Activated CD4-positive, alpha-beta T cell treated with anti-CD3 and anti-CD28 coated beads, Interleukin-2, amount 50 U/mL, for 16 hours (primary cell): ENCODE measurements around the gene SPEM1.
A peak's percentile ranks its signal among the peaks of the same experiment; 100 is the strongest.

Experiments used
- DNase-seq: peaks from one replicate; pipeline ENCODE4 v3.0.0-alpha.2; 2020

SPEM1 gene

GRCh38 chr17:7403043-7403726 is 16.9 kb upstream of the SPEM1 start:
- DNase-seq: no peak

DNA sequence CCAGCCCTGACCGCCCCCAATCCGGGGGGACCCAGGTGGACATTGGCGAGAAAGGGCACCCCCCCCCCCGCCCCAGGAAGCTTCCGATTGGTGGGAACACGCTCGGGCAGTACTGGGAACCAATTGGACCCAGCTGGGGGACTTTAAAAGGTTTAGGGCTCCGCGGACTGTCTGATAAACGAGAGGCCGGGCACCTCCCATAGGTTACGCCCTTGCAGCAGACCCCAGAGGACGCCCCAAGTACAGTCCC is 16.5 kb upstream of the SPEM1 start:
- no peak for DNase-seq

DNA sequence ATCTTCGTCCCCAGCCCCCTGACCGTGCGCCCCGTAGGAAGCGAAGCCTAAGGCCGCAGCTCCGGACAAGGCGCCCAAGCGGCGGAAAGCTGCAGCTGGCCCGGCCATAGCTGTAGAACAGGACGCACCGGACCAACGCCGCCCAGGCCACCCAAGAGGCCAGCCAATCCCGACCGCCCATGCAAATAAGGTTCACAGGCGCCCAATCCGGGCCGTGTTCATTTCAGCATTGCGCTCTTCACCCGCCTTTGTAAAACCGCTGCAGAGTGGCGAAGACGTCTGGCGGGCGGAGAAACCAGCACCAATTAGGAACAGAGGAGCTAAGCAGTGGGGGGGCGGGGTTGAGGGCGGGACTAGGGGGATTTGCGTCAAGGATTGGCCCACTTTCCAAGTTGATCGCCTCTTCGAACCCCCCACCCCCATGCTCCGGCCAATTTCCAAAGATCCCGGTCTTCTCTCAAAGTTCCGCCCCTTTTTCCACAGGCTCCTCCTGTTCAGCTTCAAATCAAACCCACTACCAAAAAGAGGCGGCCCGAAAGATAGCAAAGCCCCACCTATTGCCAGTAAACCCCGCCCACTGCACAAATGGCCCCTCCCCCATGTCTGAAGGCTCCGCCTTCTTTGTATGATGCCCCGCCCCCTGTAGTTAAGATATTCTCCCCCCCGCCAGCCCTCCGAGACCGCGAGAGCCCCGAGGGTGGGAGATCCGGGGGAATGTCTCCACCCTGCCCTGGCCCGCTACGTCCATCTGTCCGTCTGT is 16.0 kb upstream of the SPEM1 start, which contains the start of gene TMEM256:
TMEM256 (minus strand) TSS at position 121 of the 760 bp plus-strand sequence; CDS start at position 108, 13 bp downstream.
- peak; percentile 97 for DNase-seq

GRCh38 chr17:7404737-7405349 is 15.3 kb upstream of the SPEM1 start:
- DNase-seq: no peak

DNA sequence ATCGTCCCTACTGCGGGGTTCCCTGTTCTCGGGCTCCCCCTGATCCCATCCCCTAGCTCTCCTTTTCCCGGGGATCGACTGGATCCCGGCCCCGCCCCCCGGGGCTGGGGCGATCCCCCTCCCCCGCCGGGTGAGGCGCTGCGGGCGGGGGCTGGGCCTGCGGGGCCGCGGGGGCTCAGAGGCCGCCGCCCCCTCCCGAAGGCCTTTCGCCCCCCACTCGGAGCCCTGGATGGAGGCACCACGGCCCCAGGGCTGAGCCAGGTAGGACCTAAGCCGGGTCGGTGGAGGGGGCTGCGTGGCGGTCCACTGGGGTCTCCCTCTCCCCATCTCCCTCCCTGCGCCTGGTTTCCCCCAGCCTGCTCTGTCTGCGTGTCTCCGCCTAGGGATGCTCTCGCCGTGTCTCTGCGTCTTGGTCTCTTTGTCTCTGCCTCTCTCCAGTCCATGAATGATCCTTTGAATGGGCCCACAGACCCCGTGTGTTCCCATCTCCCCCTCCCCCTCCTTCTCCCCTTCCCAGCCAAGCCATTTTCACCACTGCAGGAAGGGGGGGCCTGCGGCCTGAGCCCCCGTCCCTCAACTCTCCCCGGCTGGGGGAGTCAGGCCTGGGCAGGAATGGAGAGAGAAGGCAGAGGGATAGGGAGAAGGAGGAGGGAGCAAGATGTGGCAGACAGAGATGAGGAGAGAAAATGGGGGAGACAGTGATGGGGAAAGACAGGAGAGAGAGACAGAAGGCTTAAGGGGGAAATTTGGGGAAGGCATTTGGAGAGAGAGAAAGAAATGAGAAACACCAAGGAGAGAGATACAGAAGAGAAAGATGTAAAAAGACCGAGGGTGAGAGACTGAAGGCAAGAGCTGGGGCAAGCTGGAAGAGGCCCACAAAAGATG is 14.5 kb upstream of the SPEM1 start:
- no peak for DNase-seq

DNA sequence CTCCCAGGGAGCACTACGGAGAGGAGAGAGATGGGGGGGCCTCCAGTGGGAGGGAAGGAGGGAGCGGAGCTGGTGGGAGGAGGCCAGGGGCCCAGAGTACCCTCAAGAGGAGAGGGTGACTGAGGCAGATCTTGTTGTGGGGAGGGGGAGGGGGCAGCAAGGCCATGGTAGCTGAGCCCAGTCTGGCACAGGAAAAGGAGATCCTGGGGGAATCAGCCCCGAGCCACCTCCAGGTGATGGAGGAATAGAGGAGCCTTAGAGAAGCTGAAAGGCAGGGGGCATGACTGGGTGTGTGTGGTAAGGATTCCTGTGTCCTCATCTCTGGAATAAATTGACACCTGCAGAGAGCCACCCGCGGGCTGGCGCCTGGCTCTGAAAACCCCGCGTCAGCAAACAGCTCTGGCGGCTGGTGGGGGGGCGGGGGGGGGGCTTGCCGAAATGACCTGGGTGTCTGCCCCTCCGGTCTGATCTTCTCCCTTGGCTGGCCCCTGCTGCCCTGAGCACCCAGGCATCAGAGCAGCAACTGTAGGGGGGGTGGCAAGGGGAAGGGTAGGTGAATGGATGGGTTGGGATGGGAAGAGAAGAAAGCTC is 13.8 kb upstream of the SPEM1 start:
- no peak for DNase-seq

DNA sequence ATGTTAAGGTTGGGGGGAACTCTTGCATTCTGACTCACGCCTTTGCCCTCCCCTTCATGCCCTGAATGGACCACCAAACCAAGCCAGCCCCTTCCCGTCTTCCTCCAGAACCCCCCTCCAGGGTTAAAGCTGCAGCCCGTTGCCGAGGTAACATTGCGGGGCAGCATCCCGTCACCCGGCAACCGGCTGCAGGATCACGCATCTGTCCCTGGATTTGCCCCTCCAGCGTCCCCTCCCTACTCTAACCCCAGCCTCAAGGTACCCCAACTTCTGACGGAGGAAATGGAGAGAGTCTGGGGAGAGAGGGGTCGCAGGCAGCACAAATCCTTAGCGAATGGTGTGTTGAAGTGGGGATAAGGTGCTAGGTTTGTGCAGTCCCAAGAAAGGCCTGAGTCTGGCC is 13.0 kb upstream of the SPEM1 start:
- no peak for DNase-seq

GRCh38 chr17:7407485-7408251 is 12.5 kb upstream of the SPEM1 start, which contains the start of gene NLGN2:
Gene NLGN2, plus strand, starts transcription at chr17:7407845. Its CDS starts 411 bp downstream, at chr17:7408256.
- DNase-seq: no peak

DNA sequence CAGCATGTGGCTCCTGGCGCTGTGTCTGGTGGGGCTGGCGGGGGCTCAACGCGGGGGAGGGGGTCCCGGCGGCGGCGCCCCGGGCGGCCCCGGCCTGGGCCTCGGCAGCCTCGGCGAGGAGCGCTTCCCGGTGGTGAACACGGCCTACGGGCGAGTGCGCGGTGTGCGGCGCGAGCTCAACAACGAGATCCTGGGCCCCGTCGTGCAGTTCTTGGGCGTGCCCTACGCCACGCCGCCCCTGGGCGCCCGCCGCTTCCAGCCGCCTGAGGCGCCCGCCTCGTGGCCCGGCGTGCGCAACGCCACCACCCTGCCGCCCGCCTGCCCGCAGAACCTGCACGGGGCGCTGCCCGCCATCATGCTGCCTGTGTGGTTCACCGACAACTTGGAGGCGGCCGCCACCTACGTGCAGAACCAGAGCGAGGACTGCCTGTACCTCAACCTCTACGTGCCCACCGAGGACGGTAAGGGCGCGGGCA is 11.8 kb upstream of the SPEM1 start:
- DNase-seq: no peak

GRCh38 chr17:7408863-7409262 is 11.3 kb upstream of the SPEM1 start:
- DNase-seq: no peak

DNA sequence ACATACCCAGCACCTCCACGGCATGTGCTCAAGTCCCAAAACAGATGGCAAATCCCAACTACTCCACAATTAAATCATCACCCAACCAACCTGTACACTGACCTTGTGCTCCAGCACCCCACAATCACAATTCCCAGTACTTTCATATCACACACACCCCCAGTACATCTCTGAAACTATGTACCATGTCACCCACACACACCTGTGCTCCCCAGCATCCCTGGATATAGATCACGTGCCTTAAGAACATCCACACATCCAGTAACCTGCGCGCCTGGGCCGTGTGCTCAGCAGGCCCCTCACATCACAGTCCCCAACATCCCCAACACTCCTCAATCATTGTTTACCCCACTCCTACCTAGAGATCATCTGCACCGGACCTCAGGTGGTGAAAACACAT is 10.4 kb upstream of the SPEM1 start:
- DNase-seq: no peak

DNA sequence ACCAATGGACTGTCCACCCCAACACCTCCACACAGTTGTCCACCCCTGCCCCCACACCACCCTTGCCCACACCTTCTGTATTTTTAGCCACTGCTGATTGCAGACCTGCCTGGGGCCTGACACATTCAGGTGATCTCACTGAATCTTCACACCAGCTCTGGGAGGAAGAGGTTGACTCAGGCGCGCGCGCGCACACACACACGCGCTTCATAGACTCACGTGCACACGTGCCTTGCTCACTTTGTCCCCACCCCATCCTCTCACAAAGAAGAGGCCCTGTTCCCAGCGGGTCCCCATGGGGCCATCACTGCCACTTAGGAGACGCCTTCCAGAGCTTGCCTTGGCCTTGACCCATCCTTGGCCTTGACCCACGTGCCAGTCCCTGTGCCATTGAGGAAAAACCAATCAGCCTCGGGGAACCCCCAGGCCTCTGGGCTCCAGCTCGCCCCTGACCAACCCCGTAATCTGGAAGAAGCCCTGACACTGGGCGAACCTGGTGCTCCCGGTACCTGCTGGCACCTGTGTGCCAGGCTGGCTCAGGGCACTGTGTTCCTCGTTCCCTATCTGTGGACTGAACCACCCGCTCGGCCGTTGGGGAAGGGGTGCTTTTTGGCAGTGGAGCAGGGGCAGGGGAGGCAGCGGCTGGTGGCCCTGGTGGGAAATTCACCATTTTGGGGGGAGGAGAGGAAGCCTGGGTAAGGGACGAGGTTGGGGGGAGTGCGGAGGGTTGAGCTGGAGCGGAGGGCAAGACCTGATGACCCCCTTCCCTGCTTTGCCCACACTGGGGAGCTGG is 9.3 kb upstream of the SPEM1 start:
- DNase-seq: no peak

DNA sequence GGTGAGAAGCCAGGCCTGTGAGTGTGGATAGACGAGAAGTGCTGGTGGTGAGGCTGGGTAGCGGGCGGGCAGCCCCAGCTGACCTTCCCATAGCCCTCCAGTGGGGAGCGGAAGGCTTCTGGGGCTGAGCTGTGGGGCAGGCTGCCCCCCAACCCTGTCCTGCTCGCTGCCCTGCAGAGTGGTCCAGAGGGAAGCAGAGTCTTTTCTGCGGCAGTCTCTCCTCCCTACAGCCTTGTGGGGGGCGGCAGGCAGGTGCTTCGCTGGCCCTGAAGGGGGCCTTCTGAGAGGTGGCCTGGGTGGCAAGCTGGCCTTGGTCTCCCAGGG is 8.7 kb upstream of the SPEM1 start:
- no peak for DNase-seq

DNA sequence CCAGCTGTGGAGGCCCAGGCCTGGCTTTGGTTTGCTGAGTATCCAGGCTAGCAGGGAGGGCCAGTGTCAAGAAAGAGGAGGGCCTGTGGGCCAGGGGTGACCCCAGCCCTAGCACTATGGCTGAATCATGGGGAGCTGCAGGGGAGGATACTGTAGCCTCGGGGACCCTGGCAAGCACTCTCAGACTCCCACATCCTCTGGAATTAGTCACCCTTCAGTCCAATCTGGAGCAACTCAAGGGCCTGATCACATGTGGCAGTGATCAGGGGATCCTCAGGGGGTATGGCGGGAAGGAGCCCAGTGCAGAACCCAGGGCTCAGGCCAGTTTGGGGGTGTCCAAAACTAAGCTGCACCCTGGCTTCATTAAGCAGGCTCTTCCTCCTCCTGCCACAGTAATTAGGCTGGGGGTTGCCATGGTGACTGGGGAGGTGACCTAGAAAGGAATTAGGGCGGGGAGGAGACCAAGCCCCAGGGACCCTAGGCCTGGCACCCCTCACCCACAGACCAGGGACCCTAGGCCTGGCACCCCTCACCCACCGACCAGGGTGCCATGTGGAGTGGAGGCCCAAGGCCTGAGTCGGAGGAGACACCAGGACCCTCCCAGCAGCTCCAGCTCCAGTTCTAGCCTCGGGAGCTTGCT is 6.7 kb upstream of the SPEM1 start:
- DNase-seq: no peak

GRCh38 chr17:7414837-7415236 is 5.3 kb upstream of the SPEM1 start:
- DNase-seq: no peak

GRCh38 chr17:7415784-7416183 is 4.3 kb upstream of the SPEM1 start:
- no peak for DNase-seq

GRCh38 chr17:7416323-7416722 is 3.8 kb upstream of the SPEM1 start:
- no peak for DNase-seq

- DNase-seq: no peak
Observed at GRCh38 chr17:7417056-7417655, 3.0 kb upstream of the SPEM1 start.

- DNase-seq: no peak
Observed at GRCh38 chr17:7418472-7419152, 1.5 kb upstream of the SPEM1 start.

DNA sequence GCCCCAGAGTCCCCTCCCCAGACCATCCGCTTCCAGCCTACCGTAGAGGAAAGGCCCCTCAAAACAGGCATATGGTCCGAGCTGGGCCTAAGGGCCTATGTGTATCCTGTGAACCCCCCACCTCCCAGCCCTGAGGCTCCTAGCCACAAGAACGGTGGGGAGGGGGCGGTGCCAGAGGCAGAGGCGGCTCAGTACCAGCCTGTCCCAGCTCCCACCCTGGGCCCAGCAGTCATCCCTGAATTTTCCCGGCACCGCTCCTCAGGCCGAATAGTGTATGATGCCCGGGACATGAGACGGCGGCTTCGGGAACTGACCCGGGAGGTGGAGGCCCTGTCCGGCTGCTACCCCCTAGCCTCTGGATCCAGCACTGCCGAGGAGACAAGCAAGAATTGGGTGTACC is 1.1 kb downstream of the SPEM1 start:
- no peak for DNase-seq
